Islet precursor cell (in vitro differentiated cells): ENCODE data around the gene CNTN5.

Source experiments
- DNase-seq: peaks from one replicate; pipeline ENCODE4 v3.0.0-alpha.2; 2018

The CNTN5 gene

GRCh38 chr11:99171330-99171729 is 150.6 kb downstream of the CNTN5 start:
- no peak for DNase-seq

DNA sequence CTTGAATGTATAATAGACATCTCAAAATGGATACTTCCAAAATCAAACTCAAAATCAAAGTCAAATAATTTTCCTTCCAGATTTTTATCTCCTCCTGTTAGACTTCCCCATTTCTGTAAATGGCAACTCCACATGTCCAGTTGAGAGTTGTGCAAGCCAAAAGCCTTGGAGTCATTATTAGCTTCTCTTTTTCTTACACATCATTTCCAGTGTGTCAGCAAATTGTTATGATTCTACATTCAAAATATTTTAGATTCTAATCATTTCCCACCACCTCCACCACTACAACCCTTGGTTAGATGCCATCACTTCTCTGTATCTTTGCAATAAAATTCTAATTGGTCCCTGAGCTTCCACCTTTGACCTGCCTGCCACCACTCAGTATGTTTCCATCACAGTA is 155.7 kb downstream of the CNTN5 start:
- no peak for DNase-seq

DNA sequence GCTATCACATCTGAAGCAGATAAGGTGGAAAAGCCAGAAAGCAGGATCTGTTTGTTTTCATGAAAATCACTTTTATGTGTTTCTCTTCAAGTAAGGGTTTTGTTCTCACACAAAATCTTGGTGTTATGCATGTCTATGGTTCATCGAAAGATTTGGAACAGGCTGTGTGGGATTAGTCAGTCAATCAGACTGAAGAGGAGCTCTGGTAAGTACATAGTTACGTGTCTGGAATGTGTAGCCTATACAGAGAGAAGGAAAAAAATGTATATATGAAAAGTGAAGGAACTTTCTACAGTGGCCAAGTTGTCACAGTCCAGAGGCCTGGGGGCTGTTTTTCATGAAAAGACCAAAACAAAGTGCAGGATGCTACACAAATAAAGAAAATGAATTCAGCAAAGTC is 156.7 kb downstream of the CNTN5 start:
- no peak for DNase-seq

DNA sequence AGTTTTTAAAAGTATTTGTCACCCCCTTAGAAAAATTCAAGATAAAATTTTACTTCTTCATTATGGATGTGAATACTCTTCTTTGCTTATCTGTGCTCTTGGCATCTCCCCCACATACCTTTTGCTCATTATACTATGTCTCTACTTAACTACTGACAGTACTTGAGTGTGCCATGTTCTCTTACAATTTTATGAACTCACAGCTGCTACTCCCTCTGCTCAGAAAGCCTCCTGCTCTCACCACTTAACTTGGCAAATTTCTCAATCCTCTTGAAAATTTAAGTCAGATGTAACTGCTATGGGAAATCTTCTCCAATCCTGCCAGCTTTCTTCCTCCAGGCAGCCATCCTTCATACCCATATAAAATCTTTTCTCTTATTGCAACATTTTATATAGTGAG is 163.4 kb downstream of the CNTN5 start:
- no peak for DNase-seq

GRCh38 chr11:99188221-99188620 is 167.5 kb downstream of the CNTN5 start:
- DNase-seq = no peak

GRCh38 chr11:99192716-99193115 is 172.0 kb downstream of the CNTN5 start:
- no peak for DNase-seq

DNA sequence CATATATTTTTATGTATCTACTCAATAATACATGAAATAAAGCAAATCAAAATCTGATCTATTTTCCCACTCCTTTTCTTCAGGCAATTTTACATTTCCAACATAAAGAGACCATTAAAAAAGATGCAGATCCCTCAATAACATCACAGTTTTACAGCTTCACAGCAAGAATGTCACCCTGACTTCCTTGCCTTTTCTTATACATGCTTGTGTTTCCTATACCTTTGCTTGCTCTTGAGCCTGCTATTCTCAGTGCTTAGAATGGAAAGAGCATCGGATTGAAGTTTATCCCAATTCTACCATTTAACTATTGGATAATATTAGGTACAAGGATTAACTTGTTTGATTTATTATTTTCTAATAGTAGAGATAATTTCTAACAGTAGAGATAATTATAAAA is 176.7 kb downstream of the CNTN5 start:
- no peak for DNase-seq

- no peak for DNase-seq
Observed at GRCh38 chr11:99198215-99198614, 177.5 kb downstream of the CNTN5 start.

DNA sequence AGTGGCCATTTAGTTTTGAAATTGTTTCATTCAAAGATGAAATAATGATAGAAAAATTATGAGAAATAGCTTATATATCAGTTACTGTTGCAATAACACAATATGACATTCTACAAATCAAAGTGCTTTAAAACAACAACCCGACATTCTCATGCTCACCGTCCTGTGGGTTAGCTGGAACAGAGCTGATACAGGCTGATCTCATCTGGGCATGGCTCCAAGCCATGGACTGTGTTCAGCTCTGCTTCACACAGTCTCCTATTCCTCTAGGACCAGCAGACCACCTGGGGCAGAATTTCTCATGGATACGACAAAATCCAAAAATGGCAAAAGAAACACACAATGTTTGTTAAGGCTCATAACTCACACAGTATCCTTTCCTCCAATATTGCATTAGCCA is 178.6 kb downstream of the CNTN5 start:
- DNase-seq = no peak

DNA sequence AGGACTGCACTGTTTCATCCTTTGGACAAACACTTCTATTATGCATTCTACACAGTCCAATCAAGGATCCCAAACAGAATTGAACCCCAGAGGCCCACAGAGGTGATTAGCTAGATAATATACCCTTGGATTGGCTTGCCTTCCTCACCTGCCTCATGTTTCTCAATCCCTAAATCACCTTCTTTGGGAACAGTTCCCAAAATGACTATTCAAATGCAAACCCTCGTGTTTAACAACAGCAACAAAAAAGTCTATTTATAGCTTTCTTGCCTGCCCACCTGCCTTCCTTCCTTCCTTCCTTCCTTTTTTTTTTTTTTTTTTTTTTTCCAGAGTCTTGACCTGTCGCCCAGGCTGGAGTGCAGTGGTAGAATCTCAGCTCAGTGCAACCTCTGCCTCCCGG is 180.0 kb downstream of the CNTN5 start:
- no peak for DNase-seq

DNA sequence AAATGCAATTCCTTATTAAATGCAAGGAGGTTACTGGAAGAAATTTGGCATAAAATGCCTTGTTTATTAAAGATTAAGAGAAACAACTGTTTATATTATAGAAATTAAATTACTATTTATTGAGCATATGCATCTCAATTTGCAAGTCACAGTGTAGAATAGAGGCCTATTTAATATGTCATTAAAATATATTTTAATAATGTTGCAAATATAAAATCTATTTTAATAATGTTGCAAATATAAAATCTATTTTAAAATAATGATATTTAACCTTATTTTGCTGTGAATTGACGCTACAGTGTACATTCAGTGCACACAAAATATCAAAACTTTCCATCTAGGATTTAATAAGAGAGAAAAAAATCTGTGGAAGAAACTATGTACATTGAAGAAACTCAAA is 188.1 kb downstream of the CNTN5 start:
- no peak for DNase-seq

DNA sequence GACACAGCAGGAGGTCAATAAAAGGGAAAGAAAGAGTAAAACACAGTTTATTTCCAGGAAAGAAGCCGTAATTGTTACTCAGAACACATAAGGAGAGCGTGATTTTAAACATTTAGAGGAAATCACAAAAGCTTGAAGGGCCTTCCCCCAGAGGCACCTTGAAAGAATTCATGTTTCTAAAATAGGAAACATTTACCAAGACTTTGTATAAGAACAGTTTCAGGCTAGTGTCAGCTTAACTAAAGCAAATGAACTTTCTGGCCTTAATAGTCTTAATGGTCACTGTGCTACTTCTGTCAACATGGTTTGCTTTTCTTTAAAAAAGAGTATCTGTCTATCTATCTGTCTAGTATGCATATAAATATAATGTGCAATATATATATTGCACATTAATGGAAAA is 208.8 kb downstream of the CNTN5 start:
- DNase-seq = no peak

DNA sequence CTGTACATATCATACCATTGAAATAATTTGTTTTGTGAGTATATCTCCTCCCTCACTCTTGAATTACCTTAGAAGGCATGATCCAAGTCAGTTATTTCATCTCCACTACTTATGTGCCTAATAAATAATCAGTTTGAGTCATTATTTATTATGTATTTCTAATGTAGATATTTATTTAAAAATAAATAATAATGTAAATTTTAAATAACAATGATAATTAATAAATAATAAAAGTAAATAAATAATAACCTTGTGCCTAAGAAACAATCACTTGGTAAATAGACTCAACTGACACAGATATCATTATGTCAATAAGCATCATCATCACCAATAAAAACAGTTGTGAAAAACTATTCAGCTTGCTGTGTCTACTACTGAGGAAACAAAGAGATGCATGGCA is 213.8 kb downstream of the CNTN5 start:
- DNase-seq = no peak

DNA sequence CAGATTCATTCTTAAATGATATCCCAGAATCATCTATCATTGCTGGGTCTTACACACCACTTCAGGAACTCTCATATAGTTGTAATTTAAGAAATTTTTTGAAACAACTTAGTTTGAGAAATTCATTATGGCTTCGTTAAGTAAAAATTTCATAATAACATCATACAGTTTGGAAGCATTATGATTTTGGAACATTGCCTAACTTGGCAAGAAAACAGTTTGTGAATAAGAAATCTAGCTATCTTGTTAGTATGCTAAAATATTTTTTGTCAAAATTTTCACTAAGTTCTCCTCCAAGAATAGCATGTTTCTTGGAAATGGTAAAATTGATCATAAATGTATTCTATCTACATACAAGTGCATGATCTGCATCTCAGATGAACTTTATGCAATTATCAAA is 217.7 kb downstream of the CNTN5 start:
- no peak for DNase-seq

DNA sequence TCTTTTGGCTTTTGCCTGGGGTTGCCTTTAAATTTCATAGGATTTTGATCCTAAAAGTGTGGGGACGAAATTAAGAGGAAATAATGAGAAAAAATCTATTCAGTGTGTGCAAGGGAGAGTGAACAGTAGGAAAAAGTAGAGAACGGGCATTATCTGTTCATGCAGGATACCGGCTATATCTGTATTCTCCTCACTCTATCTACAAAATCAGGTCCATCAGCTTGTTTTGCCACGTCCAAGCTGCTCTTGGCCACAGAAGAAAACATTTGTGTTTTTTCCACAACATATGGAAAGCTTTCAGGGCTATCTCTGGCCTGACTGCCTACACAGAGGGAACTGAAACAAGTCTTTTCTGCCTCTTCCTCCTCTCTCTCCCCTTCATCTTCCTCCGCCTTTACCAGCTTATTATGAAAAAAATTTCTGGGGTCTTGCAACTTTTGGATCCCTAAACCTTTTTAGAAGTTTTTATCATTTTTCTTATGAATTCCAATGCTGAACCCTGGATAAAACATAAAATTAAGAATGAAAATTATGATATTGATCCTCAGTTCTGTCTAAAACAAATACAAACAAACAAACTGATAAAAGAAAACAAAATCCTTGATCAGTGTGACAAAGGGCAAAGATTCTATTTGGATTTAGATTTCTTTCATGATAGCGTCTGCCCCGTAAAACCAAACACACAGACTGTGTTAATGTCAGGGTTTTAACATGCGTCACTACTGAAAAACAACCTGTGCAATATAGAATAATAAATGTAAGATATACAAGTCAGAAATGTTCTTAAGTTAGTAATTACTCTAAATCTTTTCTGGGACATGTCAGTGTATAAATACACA is 219.7 kb downstream of the CNTN5 start:
- DNase-seq = no peak

DNA sequence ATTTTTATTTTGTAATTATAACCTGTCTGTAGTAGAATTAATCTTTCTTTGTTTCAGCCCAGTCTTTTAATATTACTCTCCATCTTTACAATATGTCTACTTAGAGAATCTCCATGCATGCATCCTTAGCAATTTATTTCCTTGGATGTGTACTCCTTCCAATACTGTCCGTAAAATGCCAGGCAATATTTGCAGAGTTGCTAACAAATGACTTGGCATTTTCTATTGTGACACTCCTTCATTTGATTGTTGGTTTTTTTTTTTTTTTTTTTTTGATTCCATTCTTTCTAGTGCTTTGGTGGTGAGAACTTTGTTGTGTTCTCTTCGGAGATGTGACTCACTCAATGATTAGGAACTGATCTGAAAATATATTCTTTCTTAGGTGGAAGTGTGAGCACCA is 220.3 kb downstream of the CNTN5 start:
- DNase-seq = no peak

- DNase-seq = no peak
Observed at GRCh38 chr11:99244613-99245012, 223.9 kb downstream of the CNTN5 start.

DNA sequence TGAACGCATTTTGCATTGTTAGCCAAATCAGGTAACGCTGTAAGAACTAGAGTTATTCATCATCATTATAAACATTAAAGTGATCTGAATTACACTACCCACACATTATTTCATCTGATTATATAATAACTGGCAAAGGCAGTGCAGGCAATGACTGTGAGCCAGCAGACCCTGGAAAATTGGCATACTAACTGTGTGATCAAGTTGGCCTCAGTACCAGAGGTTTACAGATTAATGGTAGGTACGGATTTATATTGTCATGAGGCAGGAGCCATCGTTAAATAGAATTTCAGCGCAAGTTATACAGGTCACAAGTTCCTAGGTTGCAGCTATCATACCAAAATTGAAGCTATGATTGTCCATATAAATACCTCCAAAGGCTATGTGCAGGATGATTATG is 225.4 kb downstream of the CNTN5 start:
- no peak for DNase-seq

GRCh38 chr11:99256614-99257013 is 235.9 kb downstream of the CNTN5 start:
- DNase-seq = no peak

- no peak for DNase-seq
Observed at GRCh38 chr11:99257131-99257530, 236.4 kb downstream of the CNTN5 start.

DNA sequence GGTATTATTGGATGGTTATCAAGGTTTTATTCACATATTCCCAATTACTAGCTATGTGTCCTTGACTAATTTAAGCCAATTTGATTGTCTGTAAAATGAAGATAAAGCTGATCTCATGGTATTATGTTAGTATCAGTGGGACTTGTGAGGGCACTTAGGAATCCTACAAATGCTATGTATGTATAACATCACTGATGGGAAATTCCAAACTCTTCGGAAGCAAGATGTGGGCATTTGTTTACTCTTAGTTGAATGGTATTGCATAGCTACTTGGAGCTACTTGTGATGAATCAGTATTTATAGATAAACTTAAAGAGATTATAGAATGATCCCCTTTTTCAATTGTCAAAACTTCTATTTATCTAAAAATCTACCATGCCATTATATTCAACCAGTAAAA is 239.9 kb downstream of the CNTN5 start:
- DNase-seq = no peak

- DNase-seq = no peak
Observed at GRCh38 chr11:99268886-99269285, 248.1 kb downstream of the CNTN5 start.

DNA sequence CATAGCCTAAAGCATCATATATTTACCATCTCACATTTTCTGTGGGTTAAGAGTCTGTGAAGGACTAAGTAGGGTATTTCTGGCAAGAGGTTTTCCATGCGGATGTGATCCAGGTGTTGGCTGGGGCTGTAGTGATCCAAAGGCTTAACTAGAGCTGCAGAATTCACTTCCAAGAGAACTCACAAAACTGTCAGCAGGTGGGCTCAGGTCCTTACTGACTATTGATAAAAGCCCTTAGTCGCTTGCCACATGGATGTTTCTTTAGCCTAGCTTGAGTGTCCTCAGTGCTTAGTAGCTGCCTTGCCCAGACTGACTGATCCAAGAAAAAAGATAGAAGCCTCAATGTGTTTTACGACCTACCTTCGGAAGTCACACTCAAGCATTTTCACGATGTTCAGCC is 250.8 kb downstream of the CNTN5 start:
- DNase-seq = no peak

DNA sequence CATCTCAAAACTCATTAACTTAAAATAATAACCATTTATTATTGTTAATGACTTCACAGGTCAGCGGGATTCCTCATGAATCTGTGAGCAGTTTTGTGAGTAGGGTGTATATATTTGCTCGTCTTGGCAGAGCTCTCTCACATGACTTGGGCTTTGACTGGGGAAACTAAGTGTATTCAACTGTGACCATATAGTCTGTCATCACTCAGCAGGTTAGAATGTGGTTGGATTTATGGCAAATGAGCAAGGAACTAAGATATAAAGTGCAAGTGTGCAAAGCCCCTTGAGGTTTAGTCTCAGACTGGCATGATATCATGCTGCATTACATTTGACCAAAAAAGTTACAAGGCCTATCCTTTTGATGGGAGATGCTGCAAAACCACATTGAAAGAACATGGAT is 254.8 kb downstream of the CNTN5 start:
- DNase-seq = no peak

- DNase-seq = no peak
Observed at GRCh38 chr11:99277281-99277680, 256.5 kb downstream of the CNTN5 start.
